NB4 (cell line): ENCODE measurements around the gene KBTBD3.

ENCODE experiments used
- CTCF ChIP-seq: IDR thresholded peaks from one replicate; pipeline ENCODE4 v1.5.1; 2012; ENCODE audit warnings: low read depth, low read length
- POLR2A ChIP-seq: IDR thresholded peaks from 2 replicates; pipeline ENCODE4 v1.6.1; 2011; ENCODE audit warnings: mild to moderate bottlenecking; ENCODE audit not compliant: insufficient read length; ENCODE audit errors: extremely low read depth

GRCh38 chr11:106072804-106073203 is 4.3 kb downstream of the KBTBD3 start:
- TF ChIP-seq POLR2A (no peak), CTCF (no peak)
